Measurements from ENCODE around the gene TNFSF13B. TPM values are rescaled to one million over a fixed set of nuclear protein-coding genes. Genes with fewer than 3 reads are reported as not detected.

TNFSF13B gene
- total RNA-seq, 1 experiment from 2014 or later, result 1.4 TPM

DNA sequence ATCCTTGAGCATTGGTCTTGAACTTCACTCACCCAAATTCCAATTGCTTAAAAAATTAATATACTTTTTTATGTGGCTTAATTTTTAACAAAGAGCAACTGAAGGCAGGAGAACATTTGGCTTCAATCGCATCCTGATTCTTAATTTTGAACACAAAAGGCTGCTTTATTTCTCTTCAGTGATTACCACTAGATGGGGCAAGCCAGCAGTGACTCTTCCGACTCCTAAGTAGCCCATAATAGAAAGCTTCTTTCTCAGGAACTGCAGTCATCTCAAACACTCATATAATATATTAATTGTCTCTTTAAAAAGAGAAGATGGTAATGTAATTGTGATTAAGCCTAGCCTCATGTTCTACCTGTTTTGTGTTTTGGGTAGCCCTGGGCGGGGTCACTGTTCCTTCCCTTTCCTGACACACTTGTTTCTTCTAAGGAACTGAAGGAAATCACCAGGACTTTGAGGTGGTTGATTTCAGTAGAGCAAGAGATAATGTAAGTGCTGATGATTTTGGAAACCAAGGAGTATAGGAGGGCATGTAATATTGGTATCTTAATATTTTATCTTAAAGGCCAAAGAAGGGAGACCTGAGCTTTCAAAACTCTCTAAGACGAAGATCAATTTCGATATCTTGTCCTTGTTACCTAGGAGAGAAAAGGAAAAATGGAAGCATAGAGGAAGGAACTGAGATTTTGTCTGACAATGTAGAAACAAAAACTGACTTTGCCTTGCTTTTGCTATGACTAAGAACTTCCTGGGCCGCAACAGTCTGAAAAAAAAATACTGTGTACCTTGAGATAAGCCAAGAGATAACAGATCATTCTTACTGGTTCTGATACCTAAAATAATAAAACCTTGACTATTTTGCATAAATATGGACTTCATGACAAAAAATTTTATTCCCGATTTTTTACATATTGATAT is 73.1 kb downstream of the TNFSF13B start:
- H3K4me1 ChIP-seq (ENCODE audit: control insufficient read depth, insufficient read depth, low read length), result no peaks in the 10 kb centered on the region
- peak; percentile 4 for DNase-seq (ENCODE audit: low read depth, low spot score)
- BruUV-seq (replicated peaks), result no TSS peak
- ChIA-PET POLR2A (no interaction called here), CTCF (interaction anchor here (0.6 to 1.3 kb wide), 2 partner anchors 553 to 708 kb away, joined by 5 to 7 read pairs; no protein-coding TSS in a partner anchor)
- no peaks in the 10 kb centered on the region for H3K9me3 ChIP-seq (ENCODE audit: control insufficient read depth, insufficient read depth, low read depth, low read length)
- peak; percentile 71; the same call in 1 of the 2 replicates for ATAC-seq
- no peaks in the 10 kb centered on the region for H3K36me3 ChIP-seq (ENCODE audit: control insufficient read depth, insufficient read depth, low read length)
- no peaks in the 10 kb centered on the region for H3K27me3 ChIP-seq (ENCODE audit: control insufficient read depth, insufficient read depth, low read length)
- no peak for TF ChIP-seq SIN3A (IDR thresholded peaks at IDR 0.05; ENCODE audit: borderline replicate concordance, insufficient read depth, low read depth, low read length)
- TF ChIP-seq, protein P1, sequence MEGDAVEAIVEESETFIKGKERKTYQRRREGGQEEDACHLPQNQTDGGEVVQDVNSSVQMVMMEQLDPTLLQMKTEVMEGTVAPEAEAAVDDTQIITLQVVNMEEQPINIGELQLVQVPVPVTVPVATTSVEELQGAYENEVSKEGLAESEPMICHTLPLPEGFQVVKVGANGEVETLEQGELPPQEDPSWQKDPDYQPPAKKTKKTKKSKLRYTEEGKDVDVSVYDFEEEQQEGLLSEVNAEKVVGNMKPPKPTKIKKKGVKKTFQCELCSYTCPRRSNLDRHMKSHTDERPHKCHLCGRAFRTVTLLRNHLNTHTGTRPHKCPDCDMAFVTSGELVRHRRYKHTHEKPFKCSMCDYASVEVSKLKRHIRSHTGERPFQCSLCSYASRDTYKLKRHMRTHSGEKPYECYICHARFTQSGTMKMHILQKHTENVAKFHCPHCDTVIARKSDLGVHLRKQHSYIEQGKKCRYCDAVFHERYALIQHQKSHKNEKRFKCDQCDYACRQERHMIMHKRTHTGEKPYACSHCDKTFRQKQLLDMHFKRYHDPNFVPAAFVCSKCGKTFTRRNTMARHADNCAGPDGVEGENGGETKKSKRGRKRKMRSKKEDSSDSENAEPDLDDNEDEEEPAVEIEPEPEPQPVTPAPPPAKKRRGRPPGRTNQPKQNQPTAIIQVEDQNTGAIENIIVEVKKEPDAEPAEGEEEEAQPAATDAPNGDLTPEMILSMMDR (IDR thresholded peaks at IDR 0.05), result peak; percentile 51; the same call in 1 of the 2 replicates
- in situ Hi-C loops (cut with HindIII; ENCODE audit: low pct_unique_long_range_greater_than_20kb, low sequenced_read_pairs) (no loop called here), intact Hi-C loops (cut with micrococcal nuclease; ENCODE audit: unreplicated experiment) (loop anchor here (1.0 kb wide), 1 partner anchor 553 kb away; no protein-coding TSS in a partner anchor)
- no peak overlapping the region for H3K4me3 ChIP-seq (ENCODE audit: low read depth in 2 of 2, low read length in 2 of 2)
- H3K27ac ChIP-seq (ENCODE audit: low read length), result no peak overlapping the region

DNA sequence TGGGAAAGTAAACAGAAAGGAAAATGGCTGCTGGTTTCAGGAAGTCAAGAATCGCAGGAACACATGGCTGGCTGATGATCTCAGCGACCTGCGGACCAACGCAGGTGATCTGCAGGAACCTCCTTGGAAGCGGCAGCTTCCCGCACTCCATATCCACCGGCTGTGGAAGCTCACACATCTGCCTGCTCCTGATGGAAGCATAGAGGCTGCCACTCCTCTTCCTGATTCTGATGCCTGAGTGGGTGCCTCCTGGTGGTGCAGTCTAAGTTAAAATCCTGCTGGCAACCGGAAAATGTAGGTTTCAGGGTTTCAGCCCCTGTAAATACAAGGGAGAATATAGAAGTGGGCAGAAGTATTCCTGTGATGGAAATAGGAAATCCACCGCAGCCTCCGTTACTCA is 75.5 kb downstream of the TNFSF13B start:
- intact Hi-C loops (cut with micrococcal nuclease; ENCODE audit: unreplicated experiment), result no loop called here
- no peak for ATAC-seq
- BruUV-seq (replicated peaks), result no TSS peak

More for the DNA sequence above, 75.5 kb downstream of the TNFSF13B start:
- H3K27me3 ChIP-seq (ENCODE audit: control insufficient read depth, insufficient read depth, low read length), result no peaks in the 10 kb centered on the region
- H3K4me3 ChIP-seq (ENCODE audit: low read depth in 2 of 2, low read length in 2 of 2), result no peak overlapping the region
- TF ChIP-seq POLR2AphosphoS5 (IDR thresholded peaks at IDR 0.05; ENCODE audit: low read depth, low read length) (no peak), SIN3A (IDR thresholded peaks at IDR 0.05; ENCODE audit: borderline replicate concordance, insufficient read depth, low read depth, low read length) (no peak), TCF7L2 (IDR thresholded peaks at IDR 0.05; ENCODE audit: low read depth, low read length) (no peak)
- TF ChIP-seq, protein P2, sequence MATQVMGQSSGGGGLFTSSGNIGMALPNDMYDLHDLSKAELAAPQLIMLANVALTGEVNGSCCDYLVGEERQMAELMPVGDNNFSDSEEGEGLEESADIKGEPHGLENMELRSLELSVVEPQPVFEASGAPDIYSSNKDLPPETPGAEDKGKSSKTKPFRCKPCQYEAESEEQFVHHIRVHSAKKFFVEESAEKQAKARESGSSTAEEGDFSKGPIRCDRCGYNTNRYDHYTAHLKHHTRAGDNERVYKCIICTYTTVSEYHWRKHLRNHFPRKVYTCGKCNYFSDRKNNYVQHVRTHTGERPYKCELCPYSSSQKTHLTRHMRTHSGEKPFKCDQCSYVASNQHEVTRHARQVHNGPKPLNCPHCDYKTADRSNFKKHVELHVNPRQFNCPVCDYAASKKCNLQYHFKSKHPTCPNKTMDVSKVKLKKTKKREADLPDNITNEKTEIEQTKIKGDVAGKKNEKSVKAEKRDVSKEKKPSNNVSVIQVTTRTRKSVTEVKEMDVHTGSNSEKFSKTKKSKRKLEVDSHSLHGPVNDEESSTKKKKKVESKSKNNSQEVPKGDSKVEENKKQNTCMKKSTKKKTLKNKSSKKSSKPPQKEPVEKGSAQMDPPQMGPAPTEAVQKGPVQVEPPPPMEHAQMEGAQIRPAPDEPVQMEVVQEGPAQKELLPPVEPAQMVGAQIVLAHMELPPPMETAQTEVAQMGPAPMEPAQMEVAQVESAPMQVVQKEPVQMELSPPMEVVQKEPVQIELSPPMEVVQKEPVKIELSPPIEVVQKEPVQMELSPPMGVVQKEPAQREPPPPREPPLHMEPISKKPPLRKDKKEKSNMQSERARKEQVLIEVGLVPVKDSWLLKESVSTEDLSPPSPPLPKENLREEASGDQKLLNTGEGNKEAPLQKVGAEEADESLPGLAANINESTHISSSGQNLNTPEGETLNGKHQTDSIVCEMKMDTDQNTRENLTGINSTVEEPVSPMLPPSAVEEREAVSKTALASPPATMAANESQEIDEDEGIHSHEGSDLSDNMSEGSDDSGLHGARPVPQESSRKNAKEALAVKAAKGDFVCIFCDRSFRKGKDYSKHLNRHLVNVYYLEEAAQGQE (IDR thresholded peaks at IDR 0.05; ENCODE audit: insufficient read depth in 1 of 2, low read depth in 2 of 2, low read length in 1 of 2), result no peak
- TF ChIP-seq, protein P1 (IDR thresholded peaks at IDR 0.05), result no peak
- H3K36me3 ChIP-seq (ENCODE audit: control insufficient read depth, insufficient read depth, low read length), result no peaks in the 10 kb centered on the region
- no peaks in the 10 kb centered on the region for H3K4me1 ChIP-seq (ENCODE audit: control insufficient read depth, insufficient read depth, low read length)
- CTCF ChIA-PET, result no interaction called here
- no peaks in the 10 kb centered on the region for H3K9me3 ChIP-seq (ENCODE audit: control insufficient read depth, insufficient read depth, low read depth, low read length)
- H3K27ac ChIP-seq (ENCODE audit: low read length), result no peak overlapping the region
- POLR2A ChIA-PET, result no interaction called here
- no peak for DNase-seq (ENCODE audit: low read depth, low spot score)
- in situ Hi-C loops (cut with HindIII; ENCODE audit: low pct_unique_long_range_greater_than_20kb, low sequenced_read_pairs), result no loop called here
